HFFc6 (cell line): ENCODE measurements around the gene RFX1. TPM values are rescaled to one million over a fixed set of nuclear protein-coding genes. Genes with fewer than 3 reads are reported as not detected.

ENCODE experiments used
- DNase-seq: peaks from one replicate; pipeline ENCODE4 v3.0.0-alpha.2; 2018
- H3K27ac Mint-ChIP-seq: 2 replicates; pipeline ENCODE4 v1.8.0; 2020; ENCODE audit warnings: mild to moderate bottlenecking, mixed read lengths
- H3K27me3 Mint-ChIP-seq: 2 replicates; pipeline ENCODE4 v1.8.0; 2021; ENCODE audit warnings: mild to moderate bottlenecking, moderate library complexity, mixed read lengths; ENCODE audit not compliant: insufficient read depth
- H3K36me3 Mint-ChIP-seq: 2 replicates; pipeline ENCODE4 v1.8.0; 2021; ENCODE audit warnings: low read depth, mixed read lengths
- H3K4me1 Mint-ChIP-seq: 2 replicates; pipeline ENCODE4 v1.8.0; 2020; ENCODE audit warnings: low read depth, mixed read lengths
- H3K4me3 Mint-ChIP-seq: 2 replicates; pipeline ENCODE4 v1.8.0; 2020; ENCODE audit warnings: mild to moderate bottlenecking, moderate library complexity, mixed read lengths
- H3K9me3 Mint-ChIP-seq: 2 replicates; pipeline ENCODE4 v1.8.0; 2020; ENCODE audit warnings: mild to moderate bottlenecking, mixed read lengths
- CTCF ChIP-seq: fragments of 200-600 bp; sonication (generic); IDR thresholded peaks from 2 replicates; pipeline ENCODE4 v1.5.0; 2021; ENCODE audit warnings: antibody characterized with exemption, mild to moderate bottlenecking
- total RNA-seq, 6 experiments: library from RNA; stranded (reverse); fragmentation: NEBNext Ultra II Directional; extraction: Animal tissue kit (Norgen Biotek cat#: 25700); gene quantifications; 2 replicates in 1 of 6; 3 replicates in 5 of 6; pipeline ENCODE4 v1.2.3, GENCODE V29; 2021

The RFX1 gene
- total RNA-seq, 6 experiments from 2014 or later = 11.6 to 13.0 (median 12.2) TPM

- peaks cover 3% of the 10 kb centered on the region; the same call in 1 of the 2 replicates for H3K27me3 Mint-ChIP-seq
- no peaks in the 10 kb centered on the region for H3K9me3 Mint-ChIP-seq
- peak overlapping the region; percentile 74 for H3K4me3 Mint-ChIP-seq
Measured at GRCh38 chr19:13937479-13938300, 68.4 kb downstream of the RFX1 start.

GRCh38 chr19:13935765-13936510 lies 70.2 kb downstream of the RFX1 start:
- Mint-ChIP-seq H3K27ac (no peak overlapping the region), H3K36me3 (no peaks in the 10 kb centered on the region), H3K4me3 (no peak overlapping the region), H3K9me3 (no peaks in the 10 kb centered on the region), H3K27me3 (no peaks in the 10 kb centered on the region), H3K4me1 (peaks cover 11% of the 10 kb centered on the region)
- DNase-seq = no peak
- no peak for TF ChIP-seq CTCF

More at GRCh38 chr19:13937479-13938300, 68.4 kb downstream of the RFX1 start:
- Mint-ChIP-seq H3K27ac (peak overlapping the region; percentile 56; the same call in 1 of the 2 replicates), H3K36me3 (no peaks in the 10 kb centered on the region), H3K4me1 (peaks cover 11% of the 10 kb centered on the region)
- DNase-seq = no peak
- TF ChIP-seq CTCF = no peak

GRCh38 chr19:13934785-13935109 lies 71.4 kb downstream of the RFX1 start:
- Mint-ChIP-seq H3K27me3 (no peaks in the 10 kb centered on the region), H3K9me3 (no peaks in the 10 kb centered on the region), H3K4me1 (peaks cover 11% of the 10 kb centered on the region), H3K4me3 (no peak overlapping the region), H3K27ac (no peak overlapping the region), H3K36me3 (no peaks in the 10 kb centered on the region)
- no peak for DNase-seq
- no peak for TF ChIP-seq CTCF

- H3K4me3 Mint-ChIP-seq = no peak overlapping the region
- no peaks in the 10 kb centered on the region for H3K27me3 Mint-ChIP-seq
- H3K27ac Mint-ChIP-seq = no peak overlapping the region
- H3K36me3 Mint-ChIP-seq = peaks cover 5% of the 10 kb centered on the region; the same call in 1 of the 2 replicates
- no peak for DNase-seq
- no peak for TF ChIP-seq CTCF
- peaks cover 6% of the 10 kb centered on the region; the same call in 1 of the 2 replicates for H3K4me1 Mint-ChIP-seq
- no peaks in the 10 kb centered on the region for H3K9me3 Mint-ChIP-seq
Measured at GRCh38 chr19:13932911-13933393, 73.2 kb downstream of the RFX1 start.

- DNase-seq = no peak
- peaks cover under 1% of the 10 kb centered on the region; the same call in 1 of the 2 replicates for H3K4me1 Mint-ChIP-seq
- no peaks in the 10 kb centered on the region for H3K27me3 Mint-ChIP-seq
- peaks cover 8% of the 10 kb centered on the region for H3K36me3 Mint-ChIP-seq
- no peak overlapping the region for H3K27ac Mint-ChIP-seq
- H3K9me3 Mint-ChIP-seq = no peaks in the 10 kb centered on the region
- no peak for TF ChIP-seq CTCF
- H3K4me3 Mint-ChIP-seq = no peak overlapping the region
Measured at GRCh38 chr19:13932149-13932637, 73.9 kb downstream of the RFX1 start.
